ENCODE data around the gene PRAMEF5.
"Not testable (repeated sequence)": the region's sequence is repeated elsewhere in the genome, so short reads cannot be mapped to it uniquely, and the experiment has no call there.

DNA sequence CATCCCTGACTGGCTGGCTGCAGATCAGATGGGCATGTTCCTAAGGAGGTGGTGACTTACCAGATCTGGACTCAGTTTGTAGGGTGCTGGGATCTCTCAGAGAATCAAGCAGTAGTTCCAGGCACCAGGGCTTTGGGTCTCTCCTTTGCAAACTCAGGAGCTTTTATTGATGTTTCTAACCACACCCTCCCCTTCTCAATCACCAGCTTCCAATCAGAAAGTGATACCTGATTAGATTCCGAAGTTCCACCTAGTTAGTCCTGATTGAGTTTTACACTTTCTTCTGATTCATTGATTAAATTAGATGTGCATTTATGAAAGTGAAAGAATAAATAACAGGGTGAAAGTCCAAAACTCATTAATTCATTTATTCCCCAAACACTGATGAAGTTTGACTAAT is 31.0 kb downstream of the PRAMEF5 start, which contains the start of gene PRAMEF8:
- not testable (repeated sequence) for TF ChIP-seq CTCF (conservative IDR thresholded peaks at IDR 0.05); ZFX (IDR thresholded peaks at IDR 0.05)

Measured in C4-2B (cell line).